ENCODE data around the gene GPHB5.
"Not testable (repeated sequence)": the region's sequence is repeated elsewhere in the genome, so short reads cannot be mapped to it uniquely, and the experiment has no call there.

The GPHB5 gene

DNA sequence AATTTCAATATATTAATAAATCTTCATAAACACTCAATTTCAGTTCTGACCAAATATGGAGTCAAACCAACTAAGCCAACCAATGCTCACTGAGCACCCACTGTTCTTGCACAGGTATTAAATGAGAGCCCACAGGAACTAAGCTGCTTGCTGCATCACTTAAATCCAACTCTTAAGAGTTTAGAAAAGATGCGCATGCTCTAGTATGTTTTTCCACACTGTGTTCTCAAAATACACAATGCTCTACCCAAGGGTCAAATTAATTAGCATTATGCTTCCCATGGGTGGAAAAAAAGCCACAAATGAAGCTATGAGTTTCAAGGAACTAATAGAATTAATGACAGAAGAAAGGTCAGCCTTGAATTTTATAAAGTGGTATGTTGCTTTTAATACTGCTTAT, 3.7 kb upstream of the GPHB5 start:
- no peak overlapping the region for H4K8ac ChIP-seq (ENCODE audit: low read depth, low read length)

DNA sequence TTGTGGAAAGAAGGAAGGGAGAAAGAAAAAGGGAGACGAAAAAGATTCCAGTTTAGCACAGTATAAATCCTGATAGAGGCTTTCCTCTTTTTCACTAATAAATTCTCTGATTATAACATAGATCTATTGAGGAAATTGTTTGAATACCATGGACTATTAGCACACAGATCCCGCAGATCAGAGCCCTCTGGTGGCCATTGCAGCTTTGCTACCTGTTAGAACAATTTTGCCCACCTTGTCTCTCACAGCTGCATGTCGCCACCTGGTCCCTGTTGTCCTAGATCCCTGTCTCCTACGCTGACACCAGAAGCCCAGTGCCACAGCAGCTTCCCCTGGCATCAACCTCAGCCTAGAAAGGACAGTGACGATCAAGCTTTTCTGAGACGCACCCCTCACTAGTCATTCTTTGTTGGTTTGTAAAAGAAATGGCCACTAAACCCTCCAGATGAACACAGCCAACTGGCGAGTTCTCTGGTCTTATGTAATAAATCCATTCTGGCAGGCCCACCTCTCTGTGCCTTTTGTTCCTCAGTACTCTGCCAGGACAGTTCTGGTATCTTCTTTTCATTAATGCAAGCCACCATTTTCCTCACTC, 9.9 kb downstream of the GPHB5 start:
- Histone ChIP-seq H3K23ac (ENCODE audit: low read depth, low read length, poor library complexity) (no peak overlapping the region), H3K4ac (ENCODE audit: low read length) (no peak overlapping the region), H3K79me1 (ENCODE audit: low read depth, low read length) (no peaks in the 10 kb centered on the region), H3K4me1 (ENCODE audit: control insufficient read depth in 2 of 2, insufficient read depth in 1 of 2, low read depth in 1 of 2, low read length in 2 of 2) (no peaks in the 10 kb centered on the region), H2AFZ (ENCODE audit: low read length) (no peak overlapping the region), H3K36me3 (replicated peaks in 1 of 2; ENCODE audit: control insufficient read depth in 2 of 2, insufficient read depth in 2 of 2, low read length in 2 of 2) (no peaks in the 10 kb centered on the region), H2AK5ac (ENCODE audit: low read depth, low read length) (no peak overlapping the region), H4K8ac (ENCODE audit: low read depth, low read length) (no peak overlapping the region), H2BK5ac (ENCODE audit: low read length) (no peak overlapping the region), H2BK12ac (ENCODE audit: low read length) (no peak overlapping the region), H3K27ac (replicated peaks; ENCODE audit: low read length) (no peak overlapping the region), H3K9me3 (replicated peaks in 1 of 2; ENCODE audit: control insufficient read depth in 2 of 2, insufficient read depth in 1 of 2, low read depth in 1 of 2, low read length in 2 of 2) (no peaks in the 10 kb centered on the region), H3K27me3 (ENCODE audit: control insufficient read depth in 3 of 3, insufficient read depth in 3 of 3, low read depth in 1 of 3, low read length in 3 of 3) (peaks cover 0 to 3% (median 0%) of the 10 kb centered on the region in 3 experiments), H2BK120ac (ENCODE audit: low read depth, low read length) (no peak overlapping the region), H4K91ac (ENCODE audit: low read depth, low read length, poor library complexity) (no peak overlapping the region), H3K4me2 (ENCODE audit: insufficient read depth, low read length, poor library complexity, severe bottlenecking) (no peak overlapping the region), H3K14ac (ENCODE audit: low read length) (no peak overlapping the region), H2BK15ac (ENCODE audit: low read length) (no peak overlapping the region), H3K4me3 (ENCODE audit: low read length in 2 of 2) (no peak overlapping the region), H3K9ac (ENCODE audit: low read depth, low read length, poor library complexity) (no peak overlapping the region), H3K18ac (ENCODE audit: low read length) (no peak overlapping the region)
- DNase-seq (ENCODE audit: low spot score) = no peak
- no CpG with 5 or more reads among the region's 7 CpGs for WGBS, 2 donors (ENCODE audit: extremely low coverage in 2 of 2, insufficient read length in 2 of 2, insufficient replicate concordance in 1 of 2)

More for the DNA sequence above, 3.7 kb upstream of the GPHB5 start:
- H3K9ac ChIP-seq (ENCODE audit: low read depth, low read length, poor library complexity) = no peak overlapping the region
- no peak overlapping the region for H2BK120ac ChIP-seq (ENCODE audit: low read depth, low read length)
- no peak overlapping the region for H3K14ac ChIP-seq (ENCODE audit: low read length)
- H2BK5ac ChIP-seq (ENCODE audit: low read length) = no peak overlapping the region
- H3K27me3 ChIP-seq (ENCODE audit: control insufficient read depth in 3 of 3, insufficient read depth in 3 of 3, low read depth in 1 of 3, low read length in 3 of 3) = no peaks in the 10 kb centered on the region
- H3K4me2 ChIP-seq (ENCODE audit: insufficient read depth, low read length, poor library complexity, severe bottlenecking) = no peak overlapping the region
- no peak overlapping the region for H2BK12ac ChIP-seq (ENCODE audit: low read length)
- no peak overlapping the region for H3K18ac ChIP-seq (ENCODE audit: low read length)
- no peaks in the 10 kb centered on the region for H3K36me3 ChIP-seq (replicated peaks in 1 of 2; ENCODE audit: control insufficient read depth in 2 of 2, insufficient read depth in 2 of 2, low read length in 2 of 2)
- peaks cover 0 to 8% of the 10 kb centered on the region in 2 donors for H3K4me1 ChIP-seq (ENCODE audit: control insufficient read depth in 2 of 2, insufficient read depth in 1 of 2, low read depth in 1 of 2, low read length in 2 of 2)
- H3K27ac ChIP-seq (replicated peaks; ENCODE audit: low read length) = no peak overlapping the region
- H3K4ac ChIP-seq (ENCODE audit: low read length) = no peak overlapping the region
- no peak overlapping the region for H4K91ac ChIP-seq (ENCODE audit: low read depth, low read length, poor library complexity)
- no peak overlapping the region for H2BK15ac ChIP-seq (ENCODE audit: low read length)
- no peaks in the 10 kb centered on the region for H3K79me1 ChIP-seq (ENCODE audit: low read depth, low read length)
- no peak overlapping the region for H2AFZ ChIP-seq (ENCODE audit: low read length)
- H3K23ac ChIP-seq (ENCODE audit: low read depth, low read length, poor library complexity) = no peak overlapping the region
- H3K4me3 ChIP-seq (ENCODE audit: low read length in 2 of 2) = no peak overlapping the region
- WGBS, 2 donors (ENCODE audit: extremely low coverage in 2 of 2, insufficient read length in 2 of 2, insufficient replicate concordance in 1 of 2) = no CpG with 5 or more reads among the region's 1 CpG
- H2AK5ac ChIP-seq (ENCODE audit: low read depth, low read length) = no peak overlapping the region
- no peak for DNase-seq (ENCODE audit: low spot score)
- H3K9me3 ChIP-seq (replicated peaks in 1 of 2; ENCODE audit: control insufficient read depth in 2 of 2, insufficient read depth in 1 of 2, low read depth in 1 of 2, low read length in 2 of 2) = no peaks in the 10 kb centered on the region

DNA sequence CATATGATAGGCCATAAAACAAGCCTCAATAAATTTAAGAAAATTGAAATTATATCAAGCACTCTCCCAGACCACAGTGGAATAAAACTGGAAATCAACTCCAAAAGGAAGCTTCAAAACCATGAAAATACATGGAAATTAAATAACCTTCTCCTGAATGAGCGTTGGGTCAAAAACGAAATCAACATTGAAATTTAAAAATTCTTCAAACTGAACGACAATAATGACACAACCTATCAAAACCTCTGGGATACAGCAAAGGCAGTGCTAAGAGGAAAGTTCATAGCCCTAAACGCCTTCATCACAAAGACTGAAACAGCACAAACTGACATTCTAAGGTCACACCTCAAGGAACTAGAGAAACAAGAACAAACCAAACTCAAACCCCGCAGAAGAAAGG, 14.3 kb downstream of the GPHB5 start:
- not testable (repeated sequence) for H3K27me3 ChIP-seq (ENCODE audit: control insufficient read depth in 3 of 3, insufficient read depth in 3 of 3, low read depth in 1 of 3, low read length in 3 of 3); H3K4me3 ChIP-seq (ENCODE audit: low read length in 2 of 2); H3K23ac ChIP-seq (ENCODE audit: low read depth, low read length, poor library complexity); H4K91ac ChIP-seq (ENCODE audit: low read depth, low read length, poor library complexity); H2BK120ac ChIP-seq (ENCODE audit: low read depth, low read length); DNase-seq (ENCODE audit: low spot score); H3K18ac ChIP-seq (ENCODE audit: low read length); H2BK12ac ChIP-seq (ENCODE audit: low read length); H3K14ac ChIP-seq (ENCODE audit: low read length); H3K27ac ChIP-seq (replicated peaks; ENCODE audit: low read length); H3K9ac ChIP-seq (ENCODE audit: low read depth, low read length, poor library complexity); H2BK5ac ChIP-seq (ENCODE audit: low read length); H2AK5ac ChIP-seq (ENCODE audit: low read depth, low read length); H4K8ac ChIP-seq (ENCODE audit: low read depth, low read length); H2BK15ac ChIP-seq (ENCODE audit: low read length); H2AFZ ChIP-seq (ENCODE audit: low read length); H3K4me1 ChIP-seq (ENCODE audit: control insufficient read depth in 2 of 2, insufficient read depth in 1 of 2, low read depth in 1 of 2, low read length in 2 of 2); H3K36me3 ChIP-seq (replicated peaks in 1 of 2; ENCODE audit: control insufficient read depth in 2 of 2, insufficient read depth in 2 of 2, low read length in 2 of 2); H3K4me2 ChIP-seq (ENCODE audit: insufficient read depth, low read length, poor library complexity, severe bottlenecking); H3K79me1 ChIP-seq (ENCODE audit: low read depth, low read length); H3K9me3 ChIP-seq (replicated peaks in 1 of 2; ENCODE audit: control insufficient read depth in 2 of 2, insufficient read depth in 1 of 2, low read depth in 1 of 2, low read length in 2 of 2); H3K4ac ChIP-seq (ENCODE audit: low read length)
- WGBS, 2 donors (ENCODE audit: extremely low coverage in 2 of 2, insufficient read length in 2 of 2, insufficient replicate concordance in 1 of 2) = no CpG with 5 or more reads among the region's 5 CpGs

DNA sequence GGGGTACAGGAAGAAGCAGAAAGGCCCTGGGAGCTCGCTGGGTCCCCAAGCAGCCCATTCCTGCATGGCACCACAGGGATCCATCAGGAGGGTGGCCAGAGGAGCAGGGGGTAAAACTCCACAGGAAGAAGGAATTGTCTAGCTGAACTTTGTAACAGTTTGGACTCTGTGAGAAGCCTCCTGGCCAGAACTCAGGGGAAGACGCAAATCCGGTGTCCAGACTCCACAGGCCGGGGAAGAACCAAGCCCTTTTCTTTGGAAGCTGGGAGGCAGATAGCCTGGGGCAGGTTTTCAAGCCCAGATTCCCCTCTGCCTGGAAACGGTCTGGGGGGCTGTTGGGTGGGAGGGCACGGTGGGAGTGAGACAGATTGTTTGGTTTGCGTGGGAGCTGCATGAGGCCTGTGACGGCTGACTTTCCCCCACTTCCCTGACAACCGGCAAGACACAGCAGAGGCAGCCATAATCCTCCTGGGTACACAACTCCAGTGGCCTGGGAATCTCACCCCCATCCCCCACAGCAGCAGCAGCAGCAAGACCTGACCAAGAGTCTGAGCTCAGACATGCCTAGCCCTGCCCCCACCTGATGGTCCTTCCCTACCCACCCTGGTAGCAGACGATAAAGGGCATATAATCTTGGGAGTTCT, 16.7 kb downstream of the GPHB5 start:
- no peak overlapping the region for H4K8ac ChIP-seq (ENCODE audit: low read depth, low read length)
- H3K4ac ChIP-seq (ENCODE audit: low read length) = no peak overlapping the region
- no peak overlapping the region for H3K4me2 ChIP-seq (ENCODE audit: insufficient read depth, low read length, poor library complexity, severe bottlenecking)
- no peaks in the 10 kb centered on the region for H3K27me3 ChIP-seq (ENCODE audit: control insufficient read depth in 3 of 3, insufficient read depth in 3 of 3, low read depth in 1 of 3, low read length in 3 of 3)
- H3K4me1 ChIP-seq (ENCODE audit: control insufficient read depth in 2 of 2, insufficient read depth in 1 of 2, low read depth in 1 of 2, low read length in 2 of 2) = peaks cover 0 to 3% of the 10 kb centered on the region in 2 donors
- H2AFZ ChIP-seq (ENCODE audit: low read length) = peak overlapping the region; percentile 76
- H3K36me3 ChIP-seq (replicated peaks in 1 of 2; ENCODE audit: control insufficient read depth in 2 of 2, insufficient read depth in 2 of 2, low read length in 2 of 2) = no peaks in the 10 kb centered on the region
- no peak overlapping the region for H2BK12ac ChIP-seq (ENCODE audit: low read length)
- H3K9ac ChIP-seq (ENCODE audit: low read depth, low read length, poor library complexity) = peak overlapping the region; percentile 30
- H2AK5ac ChIP-seq (ENCODE audit: low read depth, low read length) = peak overlapping the region; percentile 37
- no peak overlapping the region for H3K14ac ChIP-seq (ENCODE audit: low read length)
- peak overlapping the region; percentile 92 for H2BK15ac ChIP-seq (ENCODE audit: low read length)
- DNase-seq (ENCODE audit: low spot score) = no peak
- H2BK5ac ChIP-seq (ENCODE audit: low read length) = peak overlapping the region; percentile 90
- H3K79me1 ChIP-seq (ENCODE audit: low read depth, low read length) = no peaks in the 10 kb centered on the region
- no peak overlapping the region for H2BK120ac ChIP-seq (ENCODE audit: low read depth, low read length)
- H3K9me3 ChIP-seq (replicated peaks in 1 of 2; ENCODE audit: control insufficient read depth in 2 of 2, insufficient read depth in 1 of 2, low read depth in 1 of 2, low read length in 2 of 2) = no peaks in the 10 kb centered on the region
- H4K91ac ChIP-seq (ENCODE audit: low read depth, low read length, poor library complexity) = no peak overlapping the region
- no CpG with 5 or more reads among the region's 10 CpGs for WGBS, 2 donors (ENCODE audit: extremely low coverage in 2 of 2, insufficient read length in 2 of 2, insufficient replicate concordance in 1 of 2)
- H3K23ac ChIP-seq (ENCODE audit: low read depth, low read length, poor library complexity) = no peak overlapping the region
- no peak overlapping the region for H3K27ac ChIP-seq (replicated peaks; ENCODE audit: low read length)
- peak overlapping the region; percentile 28 for H3K18ac ChIP-seq (ENCODE audit: low read length)
- no peak overlapping the region for H3K4me3 ChIP-seq (ENCODE audit: low read length in 2 of 2)
